IMR-90 (cell line): ENCODE data around the gene ZSWIM8. TPM values are rescaled to one million over a fixed set of nuclear protein-coding genes. Genes with fewer than 3 reads are reported as not detected.

Experiments used
- ATAC-seq: fragments of 200-7000 bp; cut with Tn5 transposase; 2 replicates; pipeline ENCODE4 v1.9.1; 2020; ENCODE audit warnings: low read depth, mild to moderate bottlenecking, moderate library complexity
- BruUV-seq: library from RNA; stranded (reverse); fragments of 400-500 nt; replicated peaks from 2 replicates; lab custom pipeline; 2021; lab: Mats Ljungman, UMichigan
- CTCF ChIA-PET: fragments of 300-600 bp; formaldehyde crosslinking; extraction: SDS; loops from one replicate; lab custom pipeline; 2021; ENCODE audit warnings: antibody characterized with exemption; lab: Yijun Ruan, JAX
- POLR2A ChIA-PET: fragments of 300-600 bp; sonication (Branson Sonifier 250); formaldehyde crosslinking; loops from one replicate; lab custom pipeline; 2022; ENCODE audit warnings: antibody characterized with exemption; ENCODE audit not compliant: unreplicated experiment; lab: Charles Lee
- DNase-seq: peaks from one replicate; pipeline ENCODE4 v3.0.0; 2013
- H2AFZ ChIP-seq: replicated peaks from 2 replicates; pipeline ENCODE3; 2013; ENCODE audit warnings: low read length, mild to moderate bottlenecking; ENCODE audit not compliant: poor library complexity
- H2AK5ac ChIP-seq: 2 replicates; pipeline ENCODE4 v1.6.1; 2013; ENCODE audit warnings: low read depth, low read length, inconsistent platforms
- H2AK9ac ChIP-seq: replicated peaks from 2 replicates; pipeline ENCODE3; 2013; ENCODE audit warnings: mild to moderate bottlenecking, low read depth, low read length, moderate library complexity; ENCODE audit not compliant: poor library complexity
- H2BK120ac ChIP-seq: 2 replicates; pipeline ENCODE4 v1.6.1; 2013; ENCODE audit warnings: low read depth, low read length, inconsistent platforms
- H2BK15ac ChIP-seq: 3 replicates; pipeline ENCODE4 v1.6.1; 2013; ENCODE audit warnings: low read depth, low read length, inconsistent platforms
- H2BK20ac ChIP-seq: 2 replicates; pipeline ENCODE4 v1.6.1; 2013; ENCODE audit warnings: low read depth, mild to moderate bottlenecking, inconsistent platforms, low read length, moderate library complexity
- H2BK5ac ChIP-seq: 2 replicates; pipeline ENCODE4 v1.6.1; 2013; ENCODE audit warnings: mild to moderate bottlenecking, low read depth, low read length, inconsistent platforms; ENCODE audit not compliant: poor library complexity, severe bottlenecking
- H3K14ac ChIP-seq: replicated peaks from 2 replicates; pipeline ENCODE4 v1.6.1; 2013; ENCODE audit warnings: low read depth, low read length, inconsistent platforms
- H3K18ac ChIP-seq: 2 replicates; pipeline ENCODE4 v1.6.1; 2013; ENCODE audit warnings: low read depth, low read length, control low read depth
- H3K23ac ChIP-seq: 2 replicates; pipeline ENCODE4 v1.6.1; 2013; ENCODE audit warnings: low read depth, low read length, inconsistent platforms
- H3K27ac ChIP-seq: 2 replicates; pipeline ENCODE4 v1.5.1; 2013; ENCODE audit warnings: mild to moderate bottlenecking, control low read depth, low read length; ENCODE audit not compliant: insufficient read depth
- H3K27me3 ChIP-seq: 2 replicates; pipeline ENCODE4 v1.6.1; 2013; ENCODE audit warnings: low read length; ENCODE audit not compliant: control insufficient read depth, insufficient read depth
- H3K36me3 ChIP-seq: 2 replicates; pipeline ENCODE4 v1.6.1; 2013; ENCODE audit warnings: low read length, mixed read lengths; ENCODE audit not compliant: control insufficient read depth, insufficient read depth
- H3K4ac ChIP-seq: 2 replicates; pipeline ENCODE4 v1.6.1; 2013; ENCODE audit warnings: low read depth, low read length, inconsistent platforms
- H3K4me1 ChIP-seq: 2 replicates; pipeline ENCODE4 v1.6.1; 2013; ENCODE audit warnings: low read length, mixed read lengths; ENCODE audit not compliant: control insufficient read depth, insufficient read depth
- H3K4me2 ChIP-seq: 2 replicates; pipeline ENCODE4 v1.6.1; 2013; ENCODE audit warnings: low read depth, mild to moderate bottlenecking, control low read depth, low read length, moderate library complexity
- H3K4me3 ChIP-seq: 2 replicates; pipeline ENCODE4 v1.5.1; 2013; ENCODE audit warnings: low read depth, mild to moderate bottlenecking, control low read depth, low read length, moderate library complexity; ENCODE audit not compliant: insufficient read depth
- H3K56ac ChIP-seq: 2 replicates; pipeline ENCODE4 v1.6.1; 2013; ENCODE audit warnings: low read length, inconsistent platforms; ENCODE audit not compliant: insufficient read depth; ENCODE audit errors: extremely low read depth
- H3K79me1 ChIP-seq, 2 experiments: 2 replicates each; pipeline ENCODE4 v1.6.1; 2013; ENCODE audit warnings: low read length in 2 of 2, inconsistent platforms in 1 of 2, low read depth in 1 of 2
- H3K9ac ChIP-seq: 2 replicates; pipeline ENCODE4 v1.6.1; 2013; ENCODE audit warnings: low read depth, low read length, control low read depth
- H3K9me1 ChIP-seq: 2 replicates; pipeline ENCODE4 v1.6.1; 2013; ENCODE audit warnings: low read length, inconsistent platforms; ENCODE audit not compliant: insufficient read depth
- H3K9me3 ChIP-seq: 2 replicates; pipeline ENCODE4 v1.6.1; 2013; ENCODE audit warnings: low read length; ENCODE audit not compliant: control insufficient read depth, insufficient read depth
- H4K20me1 ChIP-seq: 2 replicates; pipeline ENCODE4 v1.6.1; 2013; ENCODE audit warnings: low read length, inconsistent platforms; ENCODE audit not compliant: insufficient read depth
- H4K5ac ChIP-seq: 2 replicates; pipeline ENCODE4 v1.6.1; 2013; ENCODE audit warnings: mild to moderate bottlenecking, low read depth, low read length, control low read depth
- H4K8ac ChIP-seq, 2 experiments: 2 replicates each; pipeline ENCODE4 v1.6.1; 2013; ENCODE audit warnings: low read depth in 2 of 2, low read length in 2 of 2, control low read depth in 1 of 2, inconsistent platforms in 1 of 2
- H4K91ac ChIP-seq: 2 replicates; pipeline ENCODE4 v1.6.1; 2013; ENCODE audit warnings: low read depth, low read length, inconsistent platforms; ENCODE audit not compliant: insufficient read depth
- ELK1 ChIP-seq: fragments of 150-350 bp; IDR thresholded peaks from 2 replicates; pipeline ENCODE4 v1.6.1; 2016; ENCODE audit warnings: low read depth, mild to moderate bottlenecking, low read length, moderate library complexity, borderline replicate concordance
- MXI1 ChIP-seq: IDR thresholded peaks from 2 replicates; pipeline ENCODE4 v1.6.1; 2012; ENCODE audit warnings: low read depth, mild to moderate bottlenecking, low read length, moderate library complexity, borderline replicate concordance
- NFE2L2 ChIP-seq: fragments of 150-350 bp; IDR thresholded peaks from 2 replicates; pipeline ENCODE4 v1.6.1; 2016; ENCODE audit warnings: low read depth, mild to moderate bottlenecking, low read length
- RCOR1 ChIP-seq: IDR thresholded peaks from 2 replicates; pipeline ENCODE4 v1.6.1; 2012; ENCODE audit warnings: mild to moderate bottlenecking, low read length, improper control_type of control experiment; ENCODE audit not compliant: insufficient replicate concordance
- RFX5 ChIP-seq: IDR thresholded peaks from 2 replicates; pipeline ENCODE4 v1.8.0; 2012; ENCODE audit warnings: low read depth, mild to moderate bottlenecking, low read length, moderate library complexity
- WGBS, 2 experiments: methylation state at CpG; one replicate each; pipeline versions ENCODE4 v1.1.5 to v1.1.7; 2013; ENCODE audit warnings: missing lambda C conversion rate in 2 of 2; ENCODE audit not compliant: insufficient read length in 1 of 2; ENCODE audit errors: extremely low coverage in 2 of 2; 5-methylcytosine and 5-hydroxymethylcytosine counted together
- dilution Hi-C: fragments of 300-500 bp; cut with HindIII; formaldehyde crosslinking; loops from one replicate; pipeline ENCODE4 v1.14.3; 2018; ENCODE audit warnings: low sequenced_read_pairs; ENCODE audit not compliant: unreplicated experiment
- in situ Hi-C: fragments of 300-500 bp; cut with MboI; formaldehyde crosslinking; loops from 3 replicates; pipeline ENCODE4 v1.14.3; 2019; ENCODE audit warnings: low sequenced_read_pairs, inconsistent platforms, mixed read lengths
- intact Hi-C: fragments of 100-400 bp; cut with micrococcal nuclease; formaldehyde crosslinking; loops from 2 replicates; pipeline ENCODE4 v1.10.0; 2022
- polyA plus RNA-seq, 3 experiments: library from polyadenylated mRNA; depleted of rRNA; stranded (reverse); fragments of >200 nt; gene quantifications; 2 replicates each; pipeline ENCODE4 v1.2.3, GENCODE V29; 2012; ENCODE audit warnings: low replicate concordance in 1 of 3
- total RNA-seq: library from RNA; depleted of rRNA; stranded (reverse); fragments of >200 nt; gene quantifications from 2 replicates; pipeline ENCODE4 v1.2.3, GENCODE V29; 2012

Gene ZSWIM8
- total and polyA plus RNA-seq, 2 of the 4 experiments (the other 2 are of a cell fraction), result 16.8 to 103 TPM

GRCh38 chr10:73842349-73842748 is 56.9 kb downstream of the ZSWIM8 start:
- Histone ChIP-seq H3K14ac (no peak overlapping the region), H3K27me3 (no peaks in the 10 kb centered on the region), H3K4me2 (no peak overlapping the region), H3K9me1 (peaks cover 13% of the 10 kb centered on the region; the same call in 1 of the 2 replicates), H3K4ac (no peak overlapping the region), H3K23ac (no peak overlapping the region), H2BK15ac (no peak overlapping the region), H3K9ac (no peak overlapping the region), H3K4me3 (no peak overlapping the region), H2BK20ac (no peak overlapping the region), H3K56ac (no peak overlapping the region), H2AK5ac (no peak overlapping the region), H3K27ac (no peak overlapping the region), H4K20me1 (0 out of 2 replicates have a peak, but pooled peaks cover under 1% of the 10 kb centered on the region), H3K36me3 (peaks cover 33% of the 10 kb centered on the region), H2BK5ac (no peak overlapping the region), H3K79me1 (peaks cover 0 to 4% of the 10 kb centered on the region in 2 experiments; a peak in 1 of 4 replicates), H2BK120ac (no peak overlapping the region), H4K5ac (no peak overlapping the region), H4K8ac (no peak overlapping the region), H3K18ac (no peak overlapping the region), H2AK9ac (no peak overlapping the region), H3K9me3 (no peaks in the 10 kb centered on the region), H4K91ac (no peak overlapping the region), H2AFZ (no peak overlapping the region), H3K4me1 (peaks cover 6% of the 10 kb centered on the region)
- BruUV-seq, result no TSS peak
- ChIA-PET POLR2A (no interaction called here), CTCF (no interaction called here)
- dilution Hi-C loops, result no loop called here
- ATAC-seq (no peak), DNase-seq (no peak)
- intact Hi-C loops, result no loop called here
- in situ Hi-C loops, result no loop called here
- WGBS, 2 experiments, result 90% methylated on average over 11 of the region's 11 CpGs; no CpG with 5 or more reads in 1 of the 2 experiments
- TF ChIP-seq MXI1, result no peak
- TF ChIP-seq RFX5, result no peak
- TF ChIP-seq ELK1, result no peak
- no peak for TF ChIP-seq NFE2L2
- TF ChIP-seq RCOR1, result no peak
